Effector memory CD8-positive, alpha-beta T cell (primary cell): ENCODE results near the gene ACOX3.

Experiments
- ATAC-seq: fragments of 150-1000 bp; cut with Tn5 transposase; replicated peaks from 2 replicates; pipeline ENCODE4 v1.10.0; 2021; ENCODE audit warnings: mild to moderate bottlenecking, moderate library complexity
- DNase-seq, 3 experiments: peaks; one replicate each; pipeline ENCODE4 v3.0.0; 2021
- H3K27ac Mint-ChIP-seq, 2 donors: one replicate each; pipeline ENCODE4 v1.8.0; 2022; ENCODE audit warnings: mild to moderate bottlenecking in 2 of 2, mixed read lengths in 2 of 2, moderate library complexity in 2 of 2
- H3K27me3 Mint-ChIP-seq, 2 donors: one replicate each; pipeline ENCODE4 v1.8.0; 2022; ENCODE audit warnings: mixed read lengths in 2 of 2
- H3K36me3 Mint-ChIP-seq: one replicate; pipeline ENCODE4 v1.8.0; 2022; ENCODE audit warnings: mild to moderate bottlenecking, moderate library complexity, mixed read lengths; ENCODE audit not compliant: insufficient read depth
- H3K4me1 Mint-ChIP-seq, 2 donors: one replicate each; pipeline ENCODE4 v1.8.0; 2022; ENCODE audit warnings: low read depth in 2 of 2, mixed read lengths in 2 of 2
- H3K4me3 Mint-ChIP-seq, 2 donors: one replicate each; pipeline ENCODE4 v1.8.0; 2022; ENCODE audit warnings: mild to moderate bottlenecking in 2 of 2, mixed read lengths in 2 of 2, moderate library complexity in 2 of 2
- H3K9me3 Mint-ChIP-seq, 2 donors: one replicate each; pipeline ENCODE4 v1.8.0; 2022; ENCODE audit warnings: mixed read lengths in 2 of 2

ACOX3 gene

GRCh38 chr4:8328456-8328855 is 112.1 kb downstream of the ACOX3 start:
- no peak overlapping the region for H3K4me3 Mint-ChIP-seq
- ATAC-seq, result no peak
- H3K36me3 Mint-ChIP-seq, result no peaks in the 10 kb centered on the region
- no peaks in the 10 kb centered on the region for H3K4me1 Mint-ChIP-seq
- no peak for DNase-seq
- no peak overlapping the region for H3K27ac Mint-ChIP-seq
- H3K9me3 Mint-ChIP-seq, result peaks cover 0 to 5% of the 10 kb centered on the region in 2 donors
- peaks cover 5 to 30% of the 10 kb centered on the region in 2 donors for H3K27me3 Mint-ChIP-seq

- ATAC-seq, result no peak
- no peaks in the 10 kb centered on the region for H3K4me1 Mint-ChIP-seq
- H3K36me3 Mint-ChIP-seq, result no peaks in the 10 kb centered on the region
- no peak overlapping the region for H3K4me3 Mint-ChIP-seq
- no peak for DNase-seq
- peaks cover 5 to 16% of the 10 kb centered on the region in 2 donors for H3K27me3 Mint-ChIP-seq
- H3K9me3 Mint-ChIP-seq, result no peaks in the 10 kb centered on the region
- no peak overlapping the region for H3K27ac Mint-ChIP-seq
These were observed 114.3 kb downstream of the ACOX3 start for GRCh38 chr4:8326206-8326605.

- H3K9me3 Mint-ChIP-seq, result no peaks in the 10 kb centered on the region
- H3K27me3 Mint-ChIP-seq, result peaks cover 5 to 16% of the 10 kb centered on the region in 2 donors
- no peaks in the 10 kb centered on the region for H3K36me3 Mint-ChIP-seq
- no peak overlapping the region for H3K4me3 Mint-ChIP-seq
- ATAC-seq, result no peak
- DNase-seq, result no peak
- H3K4me1 Mint-ChIP-seq, result no peaks in the 10 kb centered on the region
- no peak overlapping the region for H3K27ac Mint-ChIP-seq
These were observed 115.1 kb downstream of the ACOX3 start for GRCh38 chr4:8325291-8325973.

- no peak overlapping the region for H3K27ac Mint-ChIP-seq
- no peaks in the 10 kb centered on the region for H3K36me3 Mint-ChIP-seq
- H3K27me3 Mint-ChIP-seq, result peaks cover 5 to 15% of the 10 kb centered on the region in 2 donors
- no peaks in the 10 kb centered on the region for H3K4me1 Mint-ChIP-seq
- no peak overlapping the region for H3K4me3 Mint-ChIP-seq
- DNase-seq (no peak), ATAC-seq (no peak)
- H3K9me3 Mint-ChIP-seq, result no peaks in the 10 kb centered on the region
These were observed 115.8 kb downstream of the ACOX3 start for GRCh38 chr4:8324640-8325239.

GRCh38 chr4:8323947-8324555 is 116.5 kb downstream of the ACOX3 start:
- H3K4me3 Mint-ChIP-seq, result no peak overlapping the region
- H3K27ac Mint-ChIP-seq, result no peak overlapping the region
- H3K4me1 Mint-ChIP-seq, result no peaks in the 10 kb centered on the region
- DNase-seq (no peak), ATAC-seq (no peak)
- H3K27me3 Mint-ChIP-seq, result peaks cover 5 to 9% of the 10 kb centered on the region in 2 donors
- no peaks in the 10 kb centered on the region for H3K36me3 Mint-ChIP-seq
- H3K9me3 Mint-ChIP-seq, result no peaks in the 10 kb centered on the region

GRCh38 chr4:8322794-8323704 is 117.5 kb downstream of the ACOX3 start:
- H3K4me1 Mint-ChIP-seq, result no peaks in the 10 kb centered on the region
- no peak overlapping the region for H3K4me3 Mint-ChIP-seq
- H3K9me3 Mint-ChIP-seq, result no peaks in the 10 kb centered on the region
- DNase-seq (no peak), ATAC-seq (no peak)
- H3K36me3 Mint-ChIP-seq, result no peaks in the 10 kb centered on the region
- H3K27ac Mint-ChIP-seq, result no peak overlapping the region
- H3K27me3 Mint-ChIP-seq, result no peaks in the 10 kb centered on the region

- Mint-ChIP-seq H3K27ac (no peak overlapping the region), H3K4me1 (no peaks in the 10 kb centered on the region), H3K9me3 (no peaks in the 10 kb centered on the region), H3K27me3 (no peaks in the 10 kb centered on the region), H3K36me3 (no peaks in the 10 kb centered on the region), H3K4me3 (no peak overlapping the region)
- no peak for DNase-seq
- no peak for ATAC-seq
These were observed 118.8 kb downstream of the ACOX3 start for GRCh38 chr4:8321771-8322170.

- H3K27me3 Mint-ChIP-seq, result no peaks in the 10 kb centered on the region
- no peak overlapping the region for H3K27ac Mint-ChIP-seq
- no peaks in the 10 kb centered on the region for H3K4me1 Mint-ChIP-seq
- no peak overlapping the region for H3K4me3 Mint-ChIP-seq
- DNase-seq (no peak), ATAC-seq (no peak)
- H3K36me3 Mint-ChIP-seq, result no peaks in the 10 kb centered on the region
- no peaks in the 10 kb centered on the region for H3K9me3 Mint-ChIP-seq
These were observed 119.3 kb downstream of the ACOX3 start for GRCh38 chr4:8321220-8321619.

- Mint-ChIP-seq H3K27ac (no peak overlapping the region), H3K27me3 (peaks cover 5 to 6% of the 10 kb centered on the region in 2 donors), H3K4me3 (no peak overlapping the region), H3K4me1 (no peaks in the 10 kb centered on the region), H3K9me3 (no peaks in the 10 kb centered on the region), H3K36me3 (no peaks in the 10 kb centered on the region)
- ATAC-seq (no peak), DNase-seq (no peak)
These were observed 120.2 kb downstream of the ACOX3 start for GRCh38 chr4:8320386-8320750.

GRCh38 chr4:8319731-8320385 is 120.7 kb downstream of the ACOX3 start:
- Mint-ChIP-seq H3K4me3 (no peak overlapping the region), H3K36me3 (no peaks in the 10 kb centered on the region), H3K27ac (no peak overlapping the region), H3K4me1 (no peaks in the 10 kb centered on the region), H3K27me3 (peaks cover 10 to 11% of the 10 kb centered on the region in 2 donors), H3K9me3 (no peaks in the 10 kb centered on the region)
- DNase-seq, result no peak
- ATAC-seq, result no peak

GRCh38 chr4:8319061-8319460 is 121.5 kb downstream of the ACOX3 start:
- DNase-seq (no peak), ATAC-seq (no peak)
- H3K27me3 Mint-ChIP-seq, result peaks cover 10 to 19% of the 10 kb centered on the region in 2 donors

GRCh38 chr4:8318509-8318908 is 122.0 kb downstream of the ACOX3 start:
- no peak for ATAC-seq
- Mint-ChIP-seq H3K9me3 (no peaks in the 10 kb centered on the region), H3K4me3 (no peak overlapping the region), H3K4me1 (no peaks in the 10 kb centered on the region), H3K27me3 (peaks cover 10 to 20% of the 10 kb centered on the region in 2 donors), H3K27ac (no peak overlapping the region), H3K36me3 (no peaks in the 10 kb centered on the region)
- DNase-seq, result no peak

More at GRCh38 chr4:8319061-8319460, 121.5 kb downstream of the ACOX3 start:
- H3K4me3 Mint-ChIP-seq, result no peak overlapping the region
- no peaks in the 10 kb centered on the region for H3K36me3 Mint-ChIP-seq
- H3K27ac Mint-ChIP-seq, result no peak overlapping the region
- no peaks in the 10 kb centered on the region for H3K9me3 Mint-ChIP-seq
- no peaks in the 10 kb centered on the region for H3K4me1 Mint-ChIP-seq

GRCh38 chr4:8317474-8317873 is 123.0 kb downstream of the ACOX3 start:
- no peak overlapping the region for H3K27ac Mint-ChIP-seq
- no peaks in the 10 kb centered on the region for H3K4me1 Mint-ChIP-seq
- H3K36me3 Mint-ChIP-seq, result no peaks in the 10 kb centered on the region
- no peak overlapping the region for H3K4me3 Mint-ChIP-seq
- peaks cover 12 to 20% of the 10 kb centered on the region in 2 donors for H3K27me3 Mint-ChIP-seq
- DNase-seq (no peak), ATAC-seq (no peak)
- H3K9me3 Mint-ChIP-seq, result no peaks in the 10 kb centered on the region
